22Rv1 (cell line): Measurements from ENCODE around the gene HOXB1.

ENCODE experiments used
- CTCF ChIP-seq: fragments of 450-650 bp; IDR thresholded peaks from 2 replicates; pipeline ENCODE4 v1.5.1; 2017; ENCODE audit warnings: mild to moderate bottlenecking
- ZFX ChIP-seq: fragments of 450-650 bp; IDR thresholded peaks from 2 replicates; pipeline ENCODE4 v1.6.1; 2017; ENCODE audit warnings: antibody characterized with exemption, borderline replicate concordance

GRCh38 chr17:48491527-48492273, 39.1 kb downstream of the HOXB1 start:
- TF ChIP-seq CTCF (no peak), ZFX (no peak)
